ENCODE results near the gene KCTD11. TPM values are rescaled to one million over a fixed set of nuclear protein-coding genes. Genes with fewer than 3 reads are reported as not detected.

Gene KCTD11
- total and polyA plus RNA-seq, 10 of the 15 experiments (the other 5 are each of a cell fraction or from before 2014, with no cell fraction given): 0.05 to 7.3 (median 2.9) TPM

DNA sequence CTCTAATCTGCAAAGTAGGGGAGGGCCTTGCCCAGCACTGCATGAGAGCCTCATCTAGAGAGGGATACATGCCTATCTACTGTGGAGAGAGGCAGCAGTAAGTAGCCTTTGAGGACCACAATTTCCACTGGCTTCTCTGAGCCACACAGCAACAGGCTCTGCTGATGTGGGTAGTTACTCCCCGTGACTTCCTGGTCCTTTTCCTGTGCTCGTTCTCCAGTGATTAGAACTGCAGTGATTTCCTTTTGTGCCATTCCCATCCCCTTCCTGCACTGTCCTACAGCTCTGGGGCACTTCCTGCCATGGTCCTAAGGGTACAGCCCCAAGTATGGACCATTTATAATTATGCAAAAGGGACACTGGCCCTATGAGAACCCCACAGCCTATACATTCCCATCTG is 39.3 kb downstream of the KCTD11 start:
- in situ Hi-C loops (cut with MboI): no loop called here
- intact Hi-C loops (cut with micrococcal nuclease; ENCODE audit: unreplicated experiment): no loop called here
- Histone ChIP-seq H4K20me1 (ENCODE audit: control insufficient read depth, insufficient read depth) (no peaks in the 10 kb centered on the region), H3K4me1 (ENCODE audit: control insufficient read depth, insufficient read depth, low read length) (no peaks in the 10 kb centered on the region), H3K9ac (ENCODE audit: control insufficient read depth, insufficient read depth, low read length) (no peak overlapping the region), H2AFZ (ENCODE audit: control insufficient read depth, low read depth, low read length) (no peak overlapping the region), H3K27me3 (replicated peaks in 1 of 2; ENCODE audit: control insufficient read depth in 2 of 2, insufficient read depth in 2 of 2, low read length in 1 of 2) (no peaks in the 10 kb centered on the region), H3K79me2 (ENCODE audit: control insufficient read depth, insufficient read depth, low read length) (peaks cover 2% of the 10 kb centered on the region), H3K4me3 (no peak overlapping the region), H3K36me3 (ENCODE audit: control insufficient read depth in 2 of 2, insufficient read depth in 2 of 2, low read length in 1 of 2) (no peaks in the 10 kb centered on the region), H3K9me3 (replicated peaks; ENCODE audit: control insufficient read depth, insufficient read depth, low read length) (no peaks in the 10 kb centered on the region), H3K4me2 (ENCODE audit: control insufficient read depth, insufficient read depth) (no peak overlapping the region), H3K27ac (ENCODE audit: control insufficient read depth, insufficient read depth) (no peak overlapping the region)
- ATAC-seq: no peak
- CTCF ChIA-PET: no interaction called here
- POLR2A ChIA-PET: no interaction called here
- TF ChIP-seq, protein P1, sequence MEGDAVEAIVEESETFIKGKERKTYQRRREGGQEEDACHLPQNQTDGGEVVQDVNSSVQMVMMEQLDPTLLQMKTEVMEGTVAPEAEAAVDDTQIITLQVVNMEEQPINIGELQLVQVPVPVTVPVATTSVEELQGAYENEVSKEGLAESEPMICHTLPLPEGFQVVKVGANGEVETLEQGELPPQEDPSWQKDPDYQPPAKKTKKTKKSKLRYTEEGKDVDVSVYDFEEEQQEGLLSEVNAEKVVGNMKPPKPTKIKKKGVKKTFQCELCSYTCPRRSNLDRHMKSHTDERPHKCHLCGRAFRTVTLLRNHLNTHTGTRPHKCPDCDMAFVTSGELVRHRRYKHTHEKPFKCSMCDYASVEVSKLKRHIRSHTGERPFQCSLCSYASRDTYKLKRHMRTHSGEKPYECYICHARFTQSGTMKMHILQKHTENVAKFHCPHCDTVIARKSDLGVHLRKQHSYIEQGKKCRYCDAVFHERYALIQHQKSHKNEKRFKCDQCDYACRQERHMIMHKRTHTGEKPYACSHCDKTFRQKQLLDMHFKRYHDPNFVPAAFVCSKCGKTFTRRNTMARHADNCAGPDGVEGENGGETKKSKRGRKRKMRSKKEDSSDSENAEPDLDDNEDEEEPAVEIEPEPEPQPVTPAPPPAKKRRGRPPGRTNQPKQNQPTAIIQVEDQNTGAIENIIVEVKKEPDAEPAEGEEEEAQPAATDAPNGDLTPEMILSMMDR (IDR thresholded peaks at IDR 0.05 in 2 of 3, conservative IDR thresholded peaks at IDR 0.05 in 1 of 3; ENCODE audit: control insufficient read depth in 2 of 3, extremely low read depth in 1 of 3, insufficient read depth in 1 of 3, low read depth in 3 of 3, low read length in 3 of 3): no peak
- TF ChIP-seq SP1 (IDR thresholded peaks at IDR 0.05; ENCODE audit: low read depth, low read length): no peak
- TF ChIP-seq STAT1 (conservative IDR thresholded peaks at IDR 0.05): no peak
- TF ChIP-seq HDAC2 (IDR thresholded peaks at IDR 0.05): no peak
- no peak for TF ChIP-seq HCFC1 (IDR thresholded peaks at IDR 0.05; ENCODE audit: low read length)
- TF ChIP-seq, protein P2, sequence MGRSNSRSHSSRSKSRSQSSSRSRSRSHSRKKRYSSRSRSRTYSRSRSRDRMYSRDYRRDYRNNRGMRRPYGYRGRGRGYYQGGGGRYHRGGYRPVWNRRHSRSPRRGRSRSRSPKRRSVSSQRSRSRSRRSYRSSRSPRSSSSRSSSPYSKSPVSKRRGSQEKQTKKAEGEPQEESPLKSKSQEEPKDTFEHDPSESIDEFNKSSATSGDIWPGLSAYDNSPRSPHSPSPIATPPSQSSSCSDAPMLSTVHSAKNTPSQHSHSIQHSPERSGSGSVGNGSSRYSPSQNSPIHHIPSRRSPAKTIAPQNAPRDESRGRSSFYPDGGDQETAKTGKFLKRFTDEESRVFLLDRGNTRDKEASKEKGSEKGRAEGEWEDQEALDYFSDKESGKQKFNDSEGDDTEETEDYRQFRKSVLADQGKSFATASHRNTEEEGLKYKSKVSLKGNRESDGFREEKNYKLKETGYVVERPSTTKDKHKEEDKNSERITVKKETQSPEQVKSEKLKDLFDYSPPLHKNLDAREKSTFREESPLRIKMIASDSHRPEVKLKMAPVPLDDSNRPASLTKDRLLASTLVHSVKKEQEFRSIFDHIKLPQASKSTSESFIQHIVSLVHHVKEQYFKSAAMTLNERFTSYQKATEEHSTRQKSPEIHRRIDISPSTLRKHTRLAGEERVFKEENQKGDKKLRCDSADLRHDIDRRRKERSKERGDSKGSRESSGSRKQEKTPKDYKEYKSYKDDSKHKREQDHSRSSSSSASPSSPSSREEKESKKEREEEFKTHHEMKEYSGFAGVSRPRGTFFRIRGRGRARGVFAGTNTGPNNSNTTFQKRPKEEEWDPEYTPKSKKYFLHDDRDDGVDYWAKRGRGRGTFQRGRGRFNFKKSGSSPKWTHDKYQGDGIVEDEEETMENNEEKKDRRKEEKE (IDR thresholded peaks at IDR 0.05): no peak
- TF ChIP-seq ATF7 (IDR thresholded peaks at IDR 0.05; ENCODE audit: low read depth): no peak
- no peak for TF ChIP-seq POLR2AphosphoS2 (IDR thresholded peaks at IDR 0.05; ENCODE audit: low read depth, low read length)
- TF ChIP-seq CHD2 (IDR thresholded peaks at IDR 0.05; ENCODE audit: borderline replicate concordance, low read depth, low read length): no peak
- SMC1A ChIA-PET (ENCODE audit: uncharacterized antibody, unreplicated experiment): no interaction called here
- 87% methylated on average over 2 of the region's 2 CpGs for WGBS (ENCODE audit: insufficient coverage, insufficient replicate concordance, low lambda C conversion rate, missing lambda C conversion rate)
- BruUV-seq (replicated peaks): no TSS peak
- no peak for FAIRE-seq
- DNase-seq (ENCODE audit: low read depth, low spot score): no peak
- RAD21 ChIA-PET (ENCODE audit: unreplicated experiment): no interaction called here

Measured in GM12878 (cell line).